Measurements from ENCODE around the gene ABI1.

The ABI1 gene

GRCh38 chr10:26765549-26765948, 95.2 kb downstream of the ABI1 start:
- DNase-seq, result no peak

DNA sequence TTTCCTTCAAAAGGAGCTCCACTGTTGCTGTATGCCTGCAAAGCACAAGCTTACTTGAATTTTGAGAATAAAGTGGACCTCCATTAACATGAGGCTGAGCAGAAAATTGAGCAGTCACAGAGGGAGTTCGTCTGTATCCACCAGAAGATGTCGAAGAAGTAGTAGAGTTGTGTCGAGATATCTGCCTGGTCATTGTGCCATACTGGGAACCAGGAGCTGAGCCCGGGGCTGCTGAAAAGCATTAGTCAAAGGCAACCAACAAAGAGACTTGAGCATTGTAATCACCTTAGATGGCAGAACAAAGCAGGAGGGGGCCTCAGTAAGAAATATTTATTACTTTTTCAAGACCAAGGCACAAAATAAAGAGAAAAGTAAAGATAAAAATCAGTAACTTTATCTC, 101.8 kb downstream of the ABI1 start:
- no peak for DNase-seq

DNA sequence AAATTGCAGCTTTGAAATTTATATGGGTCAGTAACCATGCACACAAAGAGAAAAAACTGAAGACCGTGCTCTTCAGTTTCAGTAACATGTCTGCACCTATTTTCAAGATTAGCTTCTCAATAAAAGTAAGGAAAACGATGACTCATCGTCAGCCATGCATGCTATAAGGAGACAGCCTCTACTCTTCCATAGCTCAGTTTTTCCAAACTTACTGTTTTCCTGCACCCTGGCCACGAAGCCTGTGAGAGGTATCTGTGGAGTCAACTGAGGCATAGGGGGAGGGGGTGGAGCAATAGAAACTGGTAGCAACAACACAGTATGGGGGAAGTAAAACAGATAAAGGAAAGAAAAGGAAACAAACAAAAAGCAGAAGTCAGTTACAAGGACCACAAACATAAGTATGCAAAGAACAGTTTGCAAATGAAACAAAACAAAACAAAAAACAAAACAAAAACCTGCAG, 105.3 kb downstream of the ABI1 start:
- no peak for DNase-seq

GRCh38 chr10:26746061-26746460, 114.7 kb downstream of the ABI1 start:
- DNase-seq, result no peak

DNA sequence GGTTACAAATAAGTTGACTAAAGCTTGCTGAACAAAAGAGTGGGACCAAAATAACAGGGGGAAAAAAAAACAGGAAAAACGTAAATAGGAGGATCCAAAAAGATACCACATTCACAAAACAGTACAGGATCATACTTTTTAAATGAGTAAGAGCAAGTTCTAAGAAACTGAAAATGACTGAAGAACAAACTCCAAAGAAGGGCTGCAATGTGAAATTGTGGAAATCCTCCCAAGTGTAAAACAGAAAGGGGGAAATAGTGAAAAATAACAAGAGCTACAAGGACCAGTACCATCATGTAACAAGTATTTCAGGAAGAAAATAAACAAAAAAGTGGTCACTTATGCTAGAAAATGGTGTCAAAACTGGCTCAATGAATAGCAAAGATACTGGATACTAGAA, 116.9 kb downstream of the ABI1 start:
- no peak for DNase-seq

- no peak for DNase-seq
Measured at GRCh38 chr10:26743091-26743490, 117.7 kb downstream of the ABI1 start.

- DNase-seq, result no peak
Measured at GRCh38 chr10:26741368-26741767, 119.4 kb downstream of the ABI1 start.

DNA sequence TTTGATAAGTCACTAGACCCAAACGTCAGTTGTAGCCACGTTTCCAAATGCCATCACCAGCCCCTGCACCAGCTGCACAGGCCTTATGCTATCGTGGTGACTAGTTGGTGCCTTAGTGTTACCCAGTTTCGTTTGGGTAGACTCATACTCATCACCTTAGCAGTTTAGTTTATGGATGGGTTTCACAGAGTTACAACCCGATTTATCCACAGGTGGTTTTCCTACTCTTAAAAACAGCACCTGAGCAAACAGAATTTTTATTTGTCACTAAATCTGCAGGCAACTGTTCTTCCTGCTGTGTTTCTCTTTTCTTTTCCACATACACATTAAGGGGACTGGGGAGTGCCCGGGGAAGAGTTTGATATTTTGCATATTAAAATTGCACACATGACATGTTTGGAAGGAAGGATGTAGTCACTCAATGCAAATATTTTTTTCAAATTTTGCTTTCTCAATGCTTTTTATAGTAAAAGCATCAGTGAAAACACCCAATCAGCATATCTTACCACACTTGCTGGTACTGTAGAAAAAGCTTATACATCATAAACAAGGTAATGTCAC, 121.6 kb downstream of the ABI1 start:
- no peak for DNase-seq

DNA sequence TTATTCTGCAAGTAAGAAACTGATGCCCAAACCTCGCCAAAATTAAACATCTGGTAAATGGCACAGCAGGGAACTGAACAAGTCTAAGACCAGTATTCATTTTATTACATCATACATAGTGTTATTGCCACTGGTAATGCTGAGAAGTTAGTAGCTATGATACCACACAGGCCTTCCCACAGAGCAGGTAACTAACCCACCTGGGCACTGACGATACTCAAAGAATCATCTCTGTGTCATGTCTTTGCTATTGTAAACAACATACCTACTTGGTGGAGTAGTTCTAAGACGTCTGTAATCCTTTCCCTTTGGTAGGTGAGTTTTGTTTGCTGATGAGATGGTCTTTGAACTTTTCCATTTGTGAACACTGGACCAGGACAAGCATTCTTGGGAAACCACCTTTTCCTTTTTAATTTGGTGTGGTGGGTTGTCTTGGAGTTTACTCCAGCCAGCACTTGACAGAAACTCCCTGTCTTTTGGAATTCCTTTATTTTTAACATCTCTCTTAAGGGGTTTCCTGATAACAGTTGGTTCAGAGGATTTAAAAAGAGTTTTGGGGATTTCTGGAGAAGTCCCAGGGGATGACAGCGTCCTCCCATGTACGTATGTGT, 122.4 kb downstream of the ABI1 start:
- DNase-seq, result no peak

- no peak for DNase-seq
Measured at GRCh38 chr10:26737730-26738129, 123.0 kb downstream of the ABI1 start.

DNA sequence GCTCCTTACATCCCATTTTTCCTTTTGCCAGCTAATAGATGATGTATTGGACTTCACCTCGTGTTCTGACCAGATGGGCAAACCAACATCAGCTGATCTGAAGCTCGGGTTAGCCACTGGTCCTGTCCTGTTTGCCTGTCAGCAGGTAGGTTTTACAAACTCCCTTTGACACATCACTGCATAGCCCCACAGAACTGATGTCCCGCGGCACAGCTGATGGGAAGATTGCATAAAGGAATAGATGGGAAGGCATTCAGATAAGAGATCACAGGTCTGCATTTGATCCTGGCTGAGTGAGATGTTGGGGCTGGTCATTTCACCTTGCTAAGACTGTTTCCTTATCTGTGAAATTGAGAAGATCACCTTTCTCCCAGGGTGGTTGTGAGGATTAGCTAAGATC, 125.3 kb downstream of the ABI1 start:
- DNase-seq, result no peak

DNA sequence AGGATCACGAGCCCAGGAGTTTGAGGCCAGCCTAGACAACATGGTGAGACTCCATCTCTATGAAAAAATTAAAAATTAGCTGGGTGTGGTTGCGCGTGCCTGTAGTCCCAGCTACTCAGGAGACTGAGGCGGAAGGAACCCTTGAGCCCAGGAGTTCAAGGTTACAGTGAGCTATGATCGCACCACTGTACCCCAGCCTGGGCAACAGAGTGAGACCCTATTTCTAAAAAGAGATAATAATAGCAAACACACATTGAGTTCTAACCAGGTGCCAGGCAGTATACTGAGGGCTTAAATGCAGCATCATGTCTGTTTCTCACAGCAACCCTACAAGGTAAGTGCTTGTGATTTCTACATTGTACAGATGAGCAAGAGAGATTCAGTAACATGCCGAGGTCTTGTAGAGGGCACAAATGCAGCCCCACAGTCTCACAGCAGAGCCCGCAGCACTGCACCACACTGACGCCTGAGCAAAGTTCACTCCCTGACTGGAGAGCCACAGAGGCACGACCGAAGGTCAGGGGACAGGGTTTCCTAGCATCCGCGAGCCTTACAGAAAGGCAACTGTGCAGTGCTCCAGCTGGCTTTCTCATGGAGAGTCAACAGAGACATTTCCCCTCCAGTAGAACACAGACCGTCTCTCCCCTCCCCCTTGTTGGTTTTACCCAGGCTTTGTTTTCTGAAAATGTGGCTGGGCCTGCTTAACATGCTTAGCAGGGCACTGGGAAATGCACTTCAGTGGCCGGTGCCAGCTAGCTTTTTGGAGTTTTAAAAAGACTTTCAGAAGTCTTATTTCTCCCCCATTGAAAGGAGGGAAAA, 126.8 kb downstream of the ABI1 start:
- DNase-seq, result no peak

DNA sequence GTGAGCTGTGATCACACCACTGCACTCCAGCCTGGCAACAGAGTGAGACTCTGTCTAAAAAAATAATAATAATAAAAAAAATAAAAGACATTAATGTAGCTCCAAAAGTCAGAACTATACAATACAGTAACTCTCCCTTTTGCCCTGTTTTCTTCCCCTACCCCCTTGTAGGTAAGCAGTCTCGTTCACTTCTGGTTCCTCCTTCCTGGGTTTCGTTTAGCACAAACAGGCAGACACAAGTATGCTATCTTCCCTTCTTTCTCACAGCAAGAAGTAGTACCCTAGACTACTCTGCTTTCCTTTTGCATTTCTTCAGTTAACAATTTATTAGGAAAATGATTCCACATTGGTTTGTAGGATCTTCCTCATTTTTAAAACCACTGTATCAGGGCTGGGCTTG, 130.2 kb downstream of the ABI1 start:
- no peak for DNase-seq

GRCh38 chr10:26729395-26729794, 131.4 kb downstream of the ABI1 start:
- no peak for DNase-seq

DNA sequence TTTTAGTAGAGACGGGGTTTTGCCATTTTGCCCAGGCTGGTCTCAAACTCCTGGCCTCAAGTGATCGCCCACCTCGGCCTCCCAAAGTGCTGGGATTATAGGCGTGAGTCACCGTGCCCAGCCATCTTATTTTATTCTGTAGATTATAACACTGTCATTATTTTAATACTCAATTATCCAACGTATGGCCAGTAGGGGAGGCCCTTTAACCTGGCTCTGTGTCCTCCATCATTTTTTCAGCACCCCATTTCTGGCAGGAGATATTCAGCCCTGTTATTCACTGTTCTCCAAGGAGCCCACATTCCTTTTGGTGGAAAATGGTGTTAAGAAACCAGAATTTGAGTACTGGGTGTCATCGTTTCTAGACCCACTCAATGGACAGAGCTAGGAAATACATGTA, 131.8 kb downstream of the ABI1 start:
- no peak for DNase-seq

DNA sequence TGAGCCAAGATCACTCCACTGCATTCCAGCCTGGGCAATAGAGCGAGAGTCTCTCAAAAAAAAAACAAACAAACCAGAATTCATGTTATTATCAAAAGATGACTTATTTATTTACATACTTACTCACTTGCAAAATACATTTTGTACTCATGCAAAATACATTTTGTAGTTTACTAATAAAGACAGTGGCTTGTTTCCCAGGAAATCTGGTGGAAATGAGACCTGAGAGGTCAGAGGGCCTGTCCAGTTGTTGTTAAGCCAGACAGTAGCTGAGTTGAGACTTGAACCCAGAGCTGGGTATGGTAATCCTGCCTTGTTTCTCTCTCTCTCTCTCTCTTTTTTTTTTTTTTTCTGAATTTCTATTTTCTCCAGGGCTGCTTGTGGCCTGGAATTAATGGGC, 133.8 kb downstream of the ABI1 start:
- no peak for DNase-seq

GRCh38 chr10:26725837-26726727, 134.7 kb downstream of the ABI1 start:
- peak; percentile 52 for DNase-seq

DNA sequence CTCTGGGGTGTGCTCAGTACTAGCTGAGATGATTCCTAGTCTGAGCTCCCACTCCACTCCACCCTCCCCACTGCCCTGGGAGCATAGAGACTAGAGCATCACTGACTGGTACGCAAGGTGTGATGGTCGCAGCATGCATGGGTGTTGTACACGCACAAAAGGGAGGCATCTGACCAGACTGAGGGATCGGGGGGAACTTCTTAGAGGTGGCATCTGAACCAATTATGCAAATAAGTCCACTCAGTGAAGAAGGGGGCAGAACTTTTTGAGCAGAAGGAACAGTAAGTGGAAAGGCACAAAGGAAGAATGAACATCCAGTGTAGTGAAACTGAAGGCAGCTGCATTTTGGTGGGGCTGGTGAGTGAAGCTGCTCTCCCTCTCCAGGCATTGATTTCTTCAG, 137.7 kb downstream of the ABI1 start:
- DNase-seq, result no peak

DNA sequence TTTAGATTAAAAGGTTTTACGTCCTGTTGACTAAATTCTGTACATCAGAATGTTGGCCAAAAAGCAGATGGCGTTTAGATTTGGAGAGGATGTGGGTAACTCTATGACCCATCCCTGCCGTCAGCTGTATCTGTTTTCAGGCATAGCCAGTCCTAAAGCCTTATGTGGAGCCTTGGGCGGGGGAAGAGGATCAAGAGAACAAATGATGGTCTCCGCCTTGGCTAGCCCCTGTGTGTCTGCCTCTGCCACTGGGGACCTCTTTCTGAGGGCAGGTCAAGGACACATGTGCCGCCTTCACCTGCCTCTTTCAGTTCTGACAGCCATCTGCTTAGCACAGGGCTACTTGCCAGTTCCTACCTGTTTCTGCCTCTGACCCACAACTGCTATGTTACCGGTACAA, 139.2 kb downstream of the ABI1 start:
- no peak for DNase-seq

DNA sequence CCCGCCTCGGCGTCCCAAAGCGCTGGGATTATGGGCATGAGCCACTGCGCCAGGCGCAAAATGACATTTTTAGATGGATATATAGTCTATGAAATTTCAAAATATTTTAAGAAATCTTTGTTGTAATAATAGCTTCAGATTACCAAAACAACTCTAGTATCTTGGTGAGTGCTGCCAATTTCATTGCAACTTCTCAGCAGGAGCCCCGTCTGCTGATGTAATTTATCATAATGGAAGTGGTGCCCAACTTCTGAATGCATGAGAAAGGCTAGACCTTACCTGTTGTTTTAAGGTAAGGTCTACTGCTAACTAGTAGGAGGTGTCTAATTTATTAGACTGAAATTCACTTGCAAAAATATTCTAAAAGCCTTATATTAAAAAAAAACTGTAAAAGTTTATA, 143.3 kb downstream of the ABI1 start:
- no peak for DNase-seq

- no peak for DNase-seq
Measured at GRCh38 chr10:26715137-26715487, 145.6 kb downstream of the ABI1 start.

DNA sequence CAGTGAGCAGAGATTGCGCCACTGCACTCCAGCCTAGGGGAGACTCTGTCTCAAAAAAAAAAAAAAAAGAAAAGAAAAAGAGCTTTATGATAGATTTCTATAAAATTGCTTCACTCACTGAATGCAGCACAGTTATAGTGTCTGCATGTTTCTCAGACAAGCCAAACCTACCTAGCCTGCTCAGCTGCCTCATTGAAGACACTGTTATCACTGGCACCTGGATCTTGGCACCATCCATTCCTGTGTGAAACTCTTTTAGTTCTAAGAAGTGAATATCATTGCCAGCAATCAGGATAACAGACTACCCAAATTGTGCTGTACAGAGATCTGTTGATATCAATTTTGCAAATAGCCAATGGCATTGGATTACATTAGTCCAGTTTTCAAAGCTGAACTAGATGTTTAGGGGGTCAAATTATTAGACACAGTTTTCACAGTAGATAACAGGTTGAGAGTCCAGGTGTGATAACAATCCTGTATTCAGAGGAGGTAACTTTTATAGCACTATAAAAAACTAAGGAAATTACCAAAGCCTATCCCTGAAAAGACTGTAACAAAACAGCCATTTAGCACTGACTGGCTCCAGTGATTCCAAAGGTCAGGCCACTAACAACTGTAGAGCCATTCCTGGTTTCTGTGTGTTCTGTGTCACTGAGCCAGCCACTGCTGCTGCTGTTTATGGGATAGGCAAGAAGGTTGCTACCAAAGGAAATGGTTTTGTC, 146.2 kb downstream of the ABI1 start:
- no peak for DNase-seq

DNA sequence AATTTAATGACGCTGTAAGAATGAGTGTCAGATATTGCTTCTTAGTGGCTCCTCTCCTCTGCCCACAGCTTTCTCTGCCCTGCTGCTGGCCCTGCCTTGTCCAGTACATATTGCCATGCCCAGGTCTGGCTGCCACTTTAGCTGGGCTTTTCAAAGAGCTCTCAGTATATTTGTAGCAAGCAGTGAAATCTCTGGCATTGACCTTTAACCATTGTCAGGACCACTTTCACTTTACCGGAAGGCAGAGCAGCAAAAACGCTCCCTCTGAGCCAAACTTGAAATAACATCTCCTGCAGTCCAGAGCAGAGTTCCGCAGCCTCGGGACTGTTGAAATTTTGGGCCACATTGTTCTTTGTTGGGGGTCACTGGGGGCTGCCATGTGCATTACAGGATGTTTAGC, 149.4 kb downstream of the ABI1 start:
- no peak for DNase-seq

Data from SHP77 treated with DMSO at 0.1 percent for 48 hours (cell line).